ENCODE measurements around the gene AFM. TPM values are rescaled to one million over a fixed set of nuclear protein-coding genes. Genes with fewer than 3 reads are reported as not detected.

The AFM gene, protein sequence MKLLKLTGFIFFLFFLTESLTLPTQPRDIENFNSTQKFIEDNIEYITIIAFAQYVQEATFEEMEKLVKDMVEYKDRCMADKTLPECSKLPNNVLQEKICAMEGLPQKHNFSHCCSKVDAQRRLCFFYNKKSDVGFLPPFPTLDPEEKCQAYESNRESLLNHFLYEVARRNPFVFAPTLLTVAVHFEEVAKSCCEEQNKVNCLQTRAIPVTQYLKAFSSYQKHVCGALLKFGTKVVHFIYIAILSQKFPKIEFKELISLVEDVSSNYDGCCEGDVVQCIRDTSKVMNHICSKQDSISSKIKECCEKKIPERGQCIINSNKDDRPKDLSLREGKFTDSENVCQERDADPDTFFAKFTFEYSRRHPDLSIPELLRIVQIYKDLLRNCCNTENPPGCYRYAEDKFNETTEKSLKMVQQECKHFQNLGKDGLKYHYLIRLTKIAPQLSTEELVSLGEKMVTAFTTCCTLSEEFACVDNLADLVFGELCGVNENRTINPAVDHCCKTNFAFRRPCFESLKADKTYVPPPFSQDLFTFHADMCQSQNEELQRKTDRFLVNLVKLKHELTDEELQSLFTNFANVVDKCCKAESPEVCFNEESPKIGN
- total RNA-seq (2022; extraction: Qiagen RNA extraction; ENCODE audit: low read depth): not detected in 5 replicates

DNA sequence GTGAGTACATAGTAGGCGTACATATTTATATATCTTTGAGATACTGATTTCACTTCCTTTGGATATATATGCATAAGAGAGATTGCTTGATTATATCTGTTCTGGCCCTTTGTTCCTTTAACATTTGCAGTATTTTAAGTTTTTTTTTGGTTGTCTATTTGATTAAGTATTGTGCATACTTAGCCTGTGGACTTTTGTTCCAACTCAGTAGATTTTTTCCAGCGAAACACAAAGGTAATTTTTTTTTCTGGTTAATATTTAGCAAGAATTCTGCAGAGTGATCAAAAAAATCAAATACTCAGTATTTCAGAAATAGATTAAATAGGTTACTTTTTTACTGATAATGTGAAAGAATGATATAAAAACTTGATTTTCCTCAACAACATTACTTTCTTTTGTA lies at the start of gene AFM:
Gene AFM, plus strand, starts transcription at position 388 of the 400 bp plus-strand sequence. CDS start 31 bp downstream, outside the sequence.

DNA sequence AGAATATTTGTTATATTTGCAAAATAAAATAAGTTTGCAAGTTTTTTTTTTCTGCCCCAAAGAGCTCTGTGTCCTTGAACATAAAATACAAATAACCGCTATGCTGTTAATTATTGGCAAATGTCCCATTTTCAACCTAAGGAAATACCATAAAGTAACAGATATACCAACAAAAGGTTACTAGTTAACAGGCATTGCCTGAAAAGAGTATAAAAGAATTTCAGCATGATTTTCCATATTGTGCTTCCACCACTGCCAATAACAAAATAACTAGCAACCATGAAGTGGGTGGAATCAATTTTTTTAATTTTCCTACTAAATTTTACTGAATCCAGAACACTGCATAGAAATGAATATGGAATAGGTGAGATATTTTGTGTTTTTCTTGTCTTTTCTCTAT lies 45.6 kb upstream of the AFM start, which contains the start of gene AFP:
Gene AFP, plus strand, starts transcription at position 238 of the 400 bp plus-strand sequence. Its CDS starts 42 bp downstream, at position 280.

Other genes with a start within 250 kb of the AFM start
- gene ANKRD17, start 222.9 kb upstream of the AFM start, total RNA-seq (2022; extraction: Qiagen RNA extraction; ENCODE audit: low read depth): 21.6 to 24.5 TPM (median 23.5 TPM) in 5 replicates
- gene ALB, start 77.5 kb upstream of the AFM start, total RNA-seq (2022; extraction: Qiagen RNA extraction; ENCODE audit: low read depth): 3.8 TPM in 1 of 5 replicates, not detected in the others
- 1.7 to 8.9 TPM (median 2.2 TPM) in 5 replicates for gene AFP, start 45.5 kb upstream of the AFM start, total RNA-seq (2022; extraction: Qiagen RNA extraction; ENCODE audit: low read depth)
- 0.57 to 0.90 TPM (median 0.83 TPM) in 5 replicates for gene RASSF6, start 138.7 kb downstream of the AFM start, total RNA-seq (2022; extraction: Qiagen RNA extraction; ENCODE audit: low read depth)

Data from A549 treated with CpdA at 1 μM for 4 hours (cell line).